NCI-H2107 treated with DMSO at 0.1 percent for 48 hours (cell line): ENCODE data around the gene MAPRE3.

Source experiments
- DNase-seq: peaks from one replicate; lab custom pipeline; 2025; ENCODE audit not compliant: unreplicated experiment; lab: John Stamatoyannopoulos, UW

The MAPRE3 gene

GRCh38 chr2:26982102-26982742 is 11.8 kb downstream of the MAPRE3 start:
- peak; percentile 71 for DNase-seq

- no peak for DNase-seq
Measured at GRCh38 chr2:26983746-26984145, 13.3 kb downstream of the MAPRE3 start.

GRCh38 chr2:26985807-26986206 is 15.4 kb downstream of the MAPRE3 start:
- no peak for DNase-seq

GRCh38 chr2:26986576-26986975 is 16.1 kb downstream of the MAPRE3 start:
- DNase-seq = no peak

- DNase-seq = no peak
Measured at GRCh38 chr2:26988058-26988860, 17.8 kb downstream of the MAPRE3 start.

- DNase-seq = no peak
Measured at GRCh38 chr2:26989156-26989555, 18.7 kb downstream of the MAPRE3 start.

- DNase-seq = no peak
Measured at GRCh38 chr2:26991717-26992116, 21.3 kb downstream of the MAPRE3 start.

GRCh38 chr2:26993768-26994167 is 23.3 kb downstream of the MAPRE3 start:
- DNase-seq = no peak

GRCh38 chr2:26994983-26995382 is 24.5 kb downstream of the MAPRE3 start:
- no peak for DNase-seq

- DNase-seq = no peak
Measured at GRCh38 chr2:26997394-26997793, 27.0 kb downstream of the MAPRE3 start.

- no peak for DNase-seq
Measured at GRCh38 chr2:26998323-26998722, 27.9 kb downstream of the MAPRE3 start.

- DNase-seq = no peak
Measured at GRCh38 chr2:27000228-27000627, 29.8 kb downstream of the MAPRE3 start.

GRCh38 chr2:27000995-27001394 is 30.6 kb downstream of the MAPRE3 start:
- no peak for DNase-seq

GRCh38 chr2:27001950-27002349 is 31.5 kb downstream of the MAPRE3 start:
- DNase-seq = no peak

GRCh38 chr2:27003007-27003406 is 32.6 kb downstream of the MAPRE3 start:
- DNase-seq = no peak

- DNase-seq = no peak
Measured at GRCh38 chr2:27003857-27004256, 33.4 kb downstream of the MAPRE3 start.

GRCh38 chr2:27006602-27007415 is 36.4 kb downstream of the MAPRE3 start:
- no peak for DNase-seq

GRCh38 chr2:27007416-27008374 is 37.3 kb downstream of the MAPRE3 start:
- DNase-seq = no peak

GRCh38 chr2:27008678-27009077 is 38.2 kb downstream of the MAPRE3 start:
- no peak for DNase-seq

- DNase-seq = no peak
Measured at GRCh38 chr2:27009083-27009482, 38.6 kb downstream of the MAPRE3 start.

- DNase-seq = no peak
Measured at GRCh38 chr2:27009716-27010115, 39.3 kb downstream of the MAPRE3 start.
